WTC11 (cell line): ENCODE measurements around the gene CPNE8. TPM values are rescaled to one million over a fixed set of nuclear protein-coding genes. Genes with fewer than 3 reads are reported as not detected.
"Not testable (repeated sequence)": the region's sequence is repeated elsewhere in the genome, so short reads cannot be mapped to it uniquely, and the experiment has no call there.

ENCODE experiments used
- ATAC-seq: fragments of 200-7000 bp; cut with Tn5 transposase; 2 replicates; pipeline ENCODE4 v1.10.0; 2021; ENCODE audit warnings: mild to moderate bottlenecking, moderate library complexity
- CTCF ChIA-PET: fragments of 300-600 bp; sonication (Branson Sonifier 250); formaldehyde crosslinking; loops from one replicate; lab custom pipeline; 2021; ENCODE audit warnings: antibody characterized with exemption; lab: Charles Lee
- POLR2A ChIA-PET: fragments of 350-600 bp; sonication (Branson Sonifier 250); formaldehyde crosslinking; loops from one replicate; lab custom pipeline; 2021; ENCODE audit warnings: antibody characterized with exemption; lab: Charles Lee
- DNase-seq: peaks from one replicate; pipeline ENCODE4 v3.0.0; 2021; ENCODE audit warnings: low spot score
- H3K27ac Mint-ChIP-seq: 2 replicates; pipeline ENCODE4 v1.8.0; 2021; ENCODE audit warnings: mixed read lengths
- H3K27me3 Mint-ChIP-seq: 2 replicates; pipeline ENCODE4 v1.8.0; 2021; ENCODE audit warnings: low read depth, mild to moderate bottlenecking, moderate library complexity, mixed read lengths
- H3K36me3 Mint-ChIP-seq: 2 replicates; pipeline ENCODE4 v1.8.0; 2021; ENCODE audit warnings: mixed read lengths
- H3K4me1 Mint-ChIP-seq: 2 replicates; pipeline ENCODE4 v1.8.0; 2022; ENCODE audit warnings: mixed read lengths
- H3K4me3 Mint-ChIP-seq: 2 replicates; pipeline ENCODE4 v1.8.0; 2021; ENCODE audit warnings: mild to moderate bottlenecking, moderate library complexity, mixed read lengths
- H3K9me3 Mint-ChIP-seq: 2 replicates; pipeline ENCODE4 v1.8.0; 2021; ENCODE audit warnings: mixed read lengths
- AR ChIP-seq: fragments of 250-450 bp; sonication (Bioruptor Pico); IDR thresholded peaks from 2 replicates; pipeline ENCODE4 v1.9.0; 2021; ENCODE audit warnings: mild to moderate bottlenecking
- EMX1 ChIP-seq: fragments of 250-450 bp; sonication (Bioruptor Pico); IDR thresholded peaks from 2 replicates; pipeline ENCODE4 v1.8.0; 2021; ENCODE audit warnings: mild to moderate bottlenecking
- ERG ChIP-seq: fragments of 250-450 bp; sonication (Bioruptor Pico); IDR thresholded peaks from 2 replicates; pipeline ENCODE4 v1.8.0; 2021; ENCODE audit warnings: mild to moderate bottlenecking
- FOXK1 ChIP-seq: sonication (generic); formaldehyde crosslinking; IDR thresholded peaks from 2 replicates; pipeline ENCODE4 v1.8.0; 2022; ENCODE audit warnings: mild to moderate bottlenecking, moderate library complexity, missing genetic modification reagents
- HMGA2 ChIP-seq: fragments of 250-450 bp; sonication (Bioruptor Pico); IDR thresholded peaks from 2 replicates; pipeline ENCODE4 v1.4.0; 2021; ENCODE audit warnings: mild to moderate bottlenecking, moderate library complexity
- JAZF1 ChIP-seq: fragments of 250-450 bp; sonication (Bioruptor Pico); IDR thresholded peaks from 2 replicates; pipeline ENCODE4 v1.9.0; 2021; ENCODE audit warnings: moderate library complexity, mild to moderate bottlenecking, inconsistent platforms
- NR3C1 ChIP-seq: sonication (generic); formaldehyde crosslinking; conservative IDR thresholded peaks from 2 replicates; pipeline ENCODE4 v1.8.1; 2023; ENCODE audit warnings: low read depth, mild to moderate bottlenecking, missing genetic modification reagents
- OVOL2 ChIP-seq: fragments of 250-450 bp; sonication (Bioruptor Pico); IDR thresholded peaks from 2 replicates; pipeline ENCODE4 v1.9.0; 2021; ENCODE audit warnings: mild to moderate bottlenecking, borderline replicate concordance
- SOX15 ChIP-seq: fragments of 250-450 bp; sonication (Bioruptor Pico); IDR thresholded peaks from 2 replicates; pipeline ENCODE4 v1.9.0; 2021; ENCODE audit warnings: mild to moderate bottlenecking
- SP1 ChIP-seq: sonication (generic); formaldehyde crosslinking; conservative IDR thresholded peaks from 2 replicates; pipeline ENCODE4 v1.8.1; 2022; ENCODE audit warnings: missing genetic modification reagents
- ZBTB21 ChIP-seq: sonication (generic); formaldehyde crosslinking; IDR thresholded peaks from 2 replicates; pipeline ENCODE4 v1.8.1; 2023; ENCODE audit warnings: mild to moderate bottlenecking, missing genetic modification reagents, borderline replicate concordance
- ZMAT4 ChIP-seq: fragments of 250-450 bp; sonication (Bioruptor Pico); IDR thresholded peaks from 2 replicates; pipeline ENCODE4 v1.9.0; 2021; ENCODE audit warnings: mild to moderate bottlenecking
- ZNF121 ChIP-seq: sonication (generic); formaldehyde crosslinking; IDR thresholded peaks from 2 replicates; pipeline ENCODE4 v1.8.0; 2023; ENCODE audit warnings: missing genetic modification reagents
- ZNF138 ChIP-seq: sonication (generic); formaldehyde crosslinking; conservative IDR thresholded peaks from 2 replicates; pipeline ENCODE4 v1.8.1; 2022; ENCODE audit warnings: mild to moderate bottlenecking, moderate library complexity, missing genetic modification reagents
- ZNF263 ChIP-seq: sonication (generic); formaldehyde crosslinking; IDR thresholded peaks from 2 replicates; pipeline ENCODE4 v1.8.1; 2022; ENCODE audit warnings: low read depth, mild to moderate bottlenecking, moderate library complexity, missing genetic modification reagents
- total RNA-seq: library from RNA; stranded (reverse); gene quantifications from 3 replicates; pipeline ENCODE4 v1.2.3, GENCODE V29; 2021
- TF ChIP-seq, protein P1 (sequence below): sonication (generic); formaldehyde crosslinking; IDR thresholded peaks from 2 replicates; pipeline ENCODE4 v1.8.1; 2023; ENCODE audit warnings: mild to moderate bottlenecking, missing genetic modification reagents
- TF ChIP-seq, protein P2 (sequence below): sonication (generic); formaldehyde crosslinking; IDR thresholded peaks from 2 replicates; pipeline ENCODE4 v1.8.1; 2022; ENCODE audit warnings: missing genetic modification reagents, borderline replicate concordance
- TF ChIP-seq, protein P3 (sequence below): sonication (generic); formaldehyde crosslinking; IDR thresholded peaks from 2 replicates; pipeline ENCODE4 v1.8.0; 2023; ENCODE audit warnings: mild to moderate bottlenecking, missing genetic modification reagents
- TF ChIP-seq, protein P4 (sequence below): sonication (generic); formaldehyde crosslinking; IDR thresholded peaks from 2 replicates; pipeline ENCODE4 v1.8.0; 2022; ENCODE audit warnings: mild to moderate bottlenecking, missing genetic modification reagents

The CPNE8 gene
- total RNA-seq, 1 experiment from 2014 or later = 8.3 TPM

DNA sequence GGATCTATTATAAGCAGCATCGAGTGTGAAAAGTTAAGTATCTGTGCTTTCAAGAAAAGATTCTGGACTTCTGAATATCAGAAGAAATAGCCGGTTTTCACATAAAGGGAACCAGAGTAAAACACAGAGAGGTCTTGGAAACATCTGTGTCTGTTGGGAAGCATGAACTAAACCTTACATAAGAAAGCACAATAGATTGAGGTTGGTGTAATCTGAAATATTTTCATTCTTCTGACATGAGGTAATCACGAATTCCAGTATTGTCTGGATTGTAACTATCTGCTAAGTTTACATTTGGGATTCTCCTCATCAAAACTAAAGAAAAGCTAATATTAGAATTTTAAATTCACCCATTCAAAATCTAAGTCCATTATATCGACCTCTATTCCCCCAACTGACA lies 161.3 kb downstream of the CPNE8 start:
- no peaks in the 10 kb centered on the region; the same call in 1 of the 2 replicates for H3K27me3 Mint-ChIP-seq
- ATAC-seq (no peak), DNase-seq (no peak)
- H3K36me3 Mint-ChIP-seq = peaks cover 4% of the 10 kb centered on the region
- H3K27ac Mint-ChIP-seq = no peak overlapping the region
- no peak overlapping the region for H3K4me3 Mint-ChIP-seq
- H3K4me1 Mint-ChIP-seq = peaks cover 26% of the 10 kb centered on the region
- peaks cover 14% of the 10 kb centered on the region for H3K9me3 Mint-ChIP-seq
- TF ChIP-seq, protein P1, sequence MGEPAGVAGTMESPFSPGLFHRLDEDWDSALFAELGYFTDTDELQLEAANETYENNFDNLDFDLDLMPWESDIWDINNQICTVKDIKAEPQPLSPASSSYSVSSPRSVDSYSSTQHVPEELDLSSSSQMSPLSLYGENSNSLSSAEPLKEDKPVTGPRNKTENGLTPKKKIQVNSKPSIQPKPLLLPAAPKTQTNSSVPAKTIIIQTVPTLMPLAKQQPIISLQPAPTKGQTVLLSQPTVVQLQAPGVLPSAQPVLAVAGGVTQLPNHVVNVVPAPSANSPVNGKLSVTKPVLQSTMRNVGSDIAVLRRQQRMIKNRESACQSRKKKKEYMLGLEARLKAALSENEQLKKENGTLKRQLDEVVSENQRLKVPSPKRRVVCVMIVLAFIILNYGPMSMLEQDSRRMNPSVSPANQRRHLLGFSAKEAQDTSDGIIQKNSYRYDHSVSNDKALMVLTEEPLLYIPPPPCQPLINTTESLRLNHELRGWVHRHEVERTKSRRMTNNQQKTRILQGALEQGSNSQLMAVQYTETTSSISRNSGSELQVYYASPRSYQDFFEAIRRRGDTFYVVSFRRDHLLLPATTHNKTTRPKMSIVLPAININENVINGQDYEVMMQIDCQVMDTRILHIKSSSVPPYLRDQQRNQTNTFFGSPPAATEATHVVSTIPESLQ (CRISPR knock-in tag) = no peak
- TF ChIP-seq ZNF138 = no peak
- TF ChIP-seq, protein P2, sequence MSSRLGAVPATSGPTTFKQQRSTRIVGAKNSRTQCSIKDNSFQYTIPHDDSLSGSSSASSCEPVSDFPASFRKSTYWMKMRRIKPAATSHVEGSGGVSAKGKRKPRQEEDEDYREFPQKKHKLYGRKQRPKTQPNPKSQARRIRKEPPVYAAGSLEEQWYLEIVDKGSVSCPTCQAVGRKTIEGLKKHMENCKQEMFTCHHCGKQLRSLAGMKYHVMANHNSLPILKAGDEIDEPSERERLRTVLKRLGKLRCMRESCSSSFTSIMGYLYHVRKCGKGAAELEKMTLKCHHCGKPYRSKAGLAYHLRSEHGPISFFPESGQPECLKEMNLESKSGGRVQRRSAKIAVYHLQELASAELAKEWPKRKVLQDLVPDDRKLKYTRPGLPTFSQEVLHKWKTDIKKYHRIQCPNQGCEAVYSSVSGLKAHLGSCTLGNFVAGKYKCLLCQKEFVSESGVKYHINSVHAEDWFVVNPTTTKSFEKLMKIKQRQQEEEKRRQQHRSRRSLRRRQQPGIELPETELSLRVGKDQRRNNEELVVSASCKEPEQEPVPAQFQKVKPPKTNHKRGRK (CRISPR knock-in tag) = no peak
- TF ChIP-seq ZNF121 (CRISPR knock-in tag) = no peak
- TF ChIP-seq JAZF1 (CRISPR knock-in tag) = no peak
- no peak for TF ChIP-seq ZMAT4 (CRISPR knock-in tag)
- TF ChIP-seq, protein P3, sequence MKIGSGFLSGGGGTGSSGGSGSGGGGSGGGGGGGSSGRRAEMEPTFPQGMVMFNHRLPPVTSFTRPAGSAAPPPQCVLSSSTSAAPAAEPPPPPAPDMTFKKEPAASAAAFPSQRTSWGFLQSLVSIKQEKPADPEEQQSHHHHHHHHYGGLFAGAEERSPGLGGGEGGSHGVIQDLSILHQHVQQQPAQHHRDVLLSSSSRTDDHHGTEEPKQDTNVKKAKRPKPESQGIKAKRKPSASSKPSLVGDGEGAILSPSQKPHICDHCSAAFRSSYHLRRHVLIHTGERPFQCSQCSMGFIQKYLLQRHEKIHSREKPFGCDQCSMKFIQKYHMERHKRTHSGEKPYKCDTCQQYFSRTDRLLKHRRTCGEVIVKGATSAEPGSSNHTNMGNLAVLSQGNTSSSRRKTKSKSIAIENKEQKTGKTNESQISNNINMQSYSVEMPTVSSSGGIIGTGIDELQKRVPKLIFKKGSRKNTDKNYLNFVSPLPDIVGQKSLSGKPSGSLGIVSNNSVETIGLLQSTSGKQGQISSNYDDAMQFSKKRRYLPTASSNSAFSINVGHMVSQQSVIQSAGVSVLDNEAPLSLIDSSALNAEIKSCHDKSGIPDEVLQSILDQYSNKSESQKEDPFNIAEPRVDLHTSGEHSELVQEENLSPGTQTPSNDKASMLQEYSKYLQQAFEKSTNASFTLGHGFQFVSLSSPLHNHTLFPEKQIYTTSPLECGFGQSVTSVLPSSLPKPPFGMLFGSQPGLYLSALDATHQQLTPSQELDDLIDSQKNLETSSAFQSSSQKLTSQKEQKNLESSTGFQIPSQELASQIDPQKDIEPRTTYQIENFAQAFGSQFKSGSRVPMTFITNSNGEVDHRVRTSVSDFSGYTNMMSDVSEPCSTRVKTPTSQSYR (CRISPR knock-in tag) = no peak
- no peak for TF ChIP-seq ZBTB21 (CRISPR knock-in tag)
- TF ChIP-seq ZNF263 (CRISPR knock-in tag) = no peak
- TF ChIP-seq ERG = no peak
- no peak for TF ChIP-seq AR
- no peak for TF ChIP-seq FOXK1
- no peak for TF ChIP-seq EMX1
- no peak for TF ChIP-seq SOX15 (CRISPR knock-in tag)
- TF ChIP-seq HMGA2 (CRISPR knock-in tag) = no peak
- no peak for TF ChIP-seq OVOL2 (CRISPR knock-in tag)
- TF ChIP-seq SP1 (CRISPR knock-in tag) = no peak
- TF ChIP-seq NR3C1 (CRISPR knock-in tag) = no peak
- TF ChIP-seq, protein P4, sequence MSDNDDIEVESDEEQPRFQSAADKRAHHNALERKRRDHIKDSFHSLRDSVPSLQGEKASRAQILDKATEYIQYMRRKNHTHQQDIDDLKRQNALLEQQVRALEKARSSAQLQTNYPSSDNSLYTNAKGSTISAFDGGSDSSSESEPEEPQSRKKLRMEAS (CRISPR knock-in tag) = no peak
- CTCF ChIA-PET = no interaction called here
- POLR2A ChIA-PET = no interaction called here

DNA sequence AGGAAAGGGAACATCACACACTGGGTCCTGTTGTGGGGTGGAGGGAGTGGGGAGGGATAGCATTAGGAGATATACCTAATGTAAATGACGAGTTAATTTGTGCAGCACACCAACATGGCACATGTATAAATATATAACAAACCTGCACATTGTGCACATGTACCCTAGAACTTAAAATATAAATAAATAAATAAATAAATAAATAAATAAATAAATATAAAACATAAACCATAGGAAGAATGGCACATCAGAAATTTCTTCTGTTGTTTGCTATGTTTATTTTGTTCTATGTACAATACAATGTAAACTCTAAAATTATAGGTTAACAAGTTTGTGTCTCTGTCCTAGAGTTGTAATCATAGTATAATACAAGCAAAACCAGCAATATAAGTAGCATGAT lies 162.9 kb downstream of the CPNE8 start:
- DNase-seq, H3K4me3 Mint-ChIP-seq, H3K36me3 Mint-ChIP-seq, ATAC-seq, H3K27ac Mint-ChIP-seq, POLR2A ChIA-PET, H3K27me3 Mint-ChIP-seq, CTCF ChIA-PET: not testable (repeated sequence)
- H3K9me3 Mint-ChIP-seq = peaks cover 13% of the 10 kb centered on the region
- peaks cover 26% of the 10 kb centered on the region for H3K4me1 Mint-ChIP-seq
